K562 (cell line): ENCODE results near the gene PRKCB.

Experiments
- CEBPB ChIP-seq: fragments of 450-650 bp; IDR thresholded peaks from 2 replicates; pipeline ENCODE4 v1.6.1; 2016; ENCODE audit warnings: missing genetic modification characterization, missing compliant biosample characterization
- CTCF ChIP-seq, 3 experiments: IDR thresholded peaks in 2 of 3; conservative IDR thresholded peaks in 1 of 3; 2 replicates each; pipeline ENCODE4 v1.5.1; 2011 to 2012; ENCODE audit warnings: low read length in 3 of 3, mild to moderate bottlenecking in 3 of 3, control low read depth in 2 of 3, improper control_type of control experiment in 1 of 3, inconsistent platforms in 1 of 3, low read depth in 1 of 3, mixed read lengths in 1 of 3, moderate library complexity in 1 of 3; ENCODE audit not compliant: insufficient read depth in 2 of 3
- HCFC1 ChIP-seq: IDR thresholded peaks from 2 replicates; pipeline ENCODE4 v1.6.1; 2012; ENCODE audit warnings: low read depth, low read length, improper control_type of control experiment
- HDGF ChIP-seq: fragments of 450-650 bp; IDR thresholded peaks from 2 replicates; pipeline ENCODE4 v1.6.1; 2016
- L3MBTL2 ChIP-seq: fragments of 450-650 bp; IDR thresholded peaks from 2 replicates; pipeline ENCODE4 v1.6.1; 2016; ENCODE audit warnings: mild to moderate bottlenecking, moderate library complexity
- MYNN ChIP-seq, 2 experiments: sonication (generic); formaldehyde crosslinking in 1 of 2; IDR thresholded peaks; 2 replicates each; pipeline versions ENCODE4 v1.5.0 to v1.6.1; 2016 to 2020; ENCODE audit warnings: antibody characterized with exemption in 1 of 2, missing genetic modification reagents in 1 of 2
- POLR2A ChIP-seq: fragments of 450-650 bp; conservative IDR thresholded peaks from 2 replicates; pipeline ENCODE4 v1.6.1; 2016
- STAT6 ChIP-seq: sonication (generic); formaldehyde crosslinking; IDR thresholded peaks from 2 replicates; pipeline ENCODE4 v1.8.1; 2023; ENCODE audit warnings: mild to moderate bottlenecking, missing genetic modification reagents
- TEAD1 ChIP-seq, 2 experiments: fragments of 450-650 bp in 1 of 2; sonication (generic) in 1 of 2; formaldehyde crosslinking; IDR thresholded peaks; 2 replicates each; pipeline versions ENCODE4 v1.4.0 to v1.8.0; 2020 to 2022; ENCODE audit warnings: mild to moderate bottlenecking in 2 of 2, missing genetic modification reagents in 1 of 2
- ZFX ChIP-seq: sonication (generic); formaldehyde crosslinking; IDR thresholded peaks from 2 replicates; pipeline ENCODE4 v1.8.0; 2022; ENCODE audit warnings: mild to moderate bottlenecking, missing genetic modification reagents, moderate library complexity
- TF ChIP-seq, protein P1 (sequence below): fragments of 450-650 bp; conservative IDR thresholded peaks from 2 replicates; pipeline ENCODE4 v1.6.1; 2016; ENCODE audit warnings: missing genetic modification characterization, low read depth, mild to moderate bottlenecking, control low read depth, missing compliant biosample characterization
- TF ChIP-seq, protein P2 (sequence below): sonication (generic); formaldehyde crosslinking; IDR thresholded peaks from 2 replicates; pipeline ENCODE4 v1.8.1; 2023; ENCODE audit warnings: mild to moderate bottlenecking, missing genetic modification reagents, moderate library complexity

DNA sequence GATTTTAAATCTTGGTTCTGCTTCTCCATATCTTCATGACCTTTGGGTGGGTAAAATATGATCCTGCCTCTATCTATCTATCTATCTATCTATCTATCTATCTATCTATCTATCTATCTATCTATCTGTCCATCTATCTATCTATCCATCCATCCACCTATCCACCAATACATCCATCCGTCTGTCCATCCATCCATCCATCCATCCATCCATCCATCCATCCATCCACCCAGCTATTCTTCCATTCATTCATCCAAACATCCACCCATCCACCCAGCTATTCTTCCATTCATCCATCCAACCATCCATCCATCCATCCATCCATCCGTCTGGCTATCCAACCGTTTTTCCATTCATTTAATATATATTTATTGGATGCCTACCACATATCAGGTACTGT lies 11.5 kb downstream of the PRKCB start:
- TF ChIP-seq CEBPB (tag) (no peak), TEAD1 (CRISPR knock-in tag; IDR thresholded peaks at IDR 0.05) (no peak), CTCF (IDR thresholded peaks at IDR 0.05 in 2 of 3, conservative IDR thresholded peaks at IDR 0.05 in 1 of 3; ENCODE audit: insufficient read depth in 2 of 3, low read depth in 1 of 3, low read length in 3 of 3) (no peak), HDGF (no peak), POLR2A (no peak), HCFC1 (no peak), ZFX (CRISPR knock-in tag) (no peak), L3MBTL2 (no peak), MYNN (IDR thresholded peaks at IDR 0.05) (no peak), MYNN (CRISPR knock-in tag; IDR thresholded peaks at IDR 0.05) (no peak), STAT6 (CRISPR knock-in tag) (no peak)
- TF ChIP-seq, protein P1, sequence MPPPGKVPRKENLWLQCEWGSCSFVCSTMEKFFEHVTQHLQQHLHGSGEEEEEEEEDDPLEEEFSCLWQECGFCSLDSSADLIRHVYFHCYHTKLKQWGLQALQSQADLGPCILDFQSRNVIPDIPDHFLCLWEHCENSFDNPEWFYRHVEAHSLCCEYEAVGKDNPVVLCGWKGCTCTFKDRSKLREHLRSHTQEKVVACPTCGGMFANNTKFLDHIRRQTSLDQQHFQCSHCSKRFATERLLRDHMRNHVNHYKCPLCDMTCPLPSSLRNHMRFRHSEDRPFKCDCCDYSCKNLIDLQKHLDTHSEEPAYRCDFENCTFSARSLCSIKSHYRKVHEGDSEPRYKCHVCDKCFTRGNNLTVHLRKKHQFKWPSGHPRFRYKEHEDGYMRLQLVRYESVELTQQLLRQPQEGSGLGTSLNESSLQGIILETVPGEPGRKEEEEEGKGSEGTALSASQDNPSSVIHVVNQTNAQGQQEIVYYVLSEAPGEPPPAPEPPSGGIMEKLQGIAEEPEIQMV (tag): no peak
- TF ChIP-seq, protein P2, sequence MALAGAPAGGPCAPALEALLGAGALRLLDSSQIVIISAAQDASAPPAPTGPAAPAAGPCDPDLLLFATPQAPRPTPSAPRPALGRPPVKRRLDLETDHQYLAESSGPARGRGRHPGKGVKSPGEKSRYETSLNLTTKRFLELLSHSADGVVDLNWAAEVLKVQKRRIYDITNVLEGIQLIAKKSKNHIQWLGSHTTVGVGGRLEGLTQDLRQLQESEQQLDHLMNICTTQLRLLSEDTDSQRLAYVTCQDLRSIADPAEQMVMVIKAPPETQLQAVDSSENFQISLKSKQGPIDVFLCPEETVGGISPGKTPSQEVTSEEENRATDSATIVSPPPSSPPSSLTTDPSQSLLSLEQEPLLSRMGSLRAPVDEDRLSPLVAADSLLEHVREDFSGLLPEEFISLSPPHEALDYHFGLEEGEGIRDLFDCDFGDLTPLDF (CRISPR knock-in tag): no peak
